Mesothelial cell of epicardium (in vitro differentiated cells): Measurements from ENCODE around the gene EPS8L3. TPM values are rescaled to one million over a fixed set of nuclear protein-coding genes. Genes with fewer than 3 reads are reported as not detected.
"Not testable (repeated sequence)": the region's sequence is repeated elsewhere in the genome, so short reads cannot be mapped to it uniquely, and the experiment has no call there.

ENCODE experiments used
- DNase-seq, 2 experiments: peaks; one replicate each; pipeline ENCODE4 v3.0.0; 2021; ENCODE audit warnings: low spot score in 2 of 2; ENCODE audit not compliant: unreplicated experiment in 2 of 2
- H3K27ac Mint-ChIP-seq: 2 replicates; pipeline ENCODE4 v1.8.0; 2021; ENCODE audit warnings: mixed read lengths
- H3K27me3 Mint-ChIP-seq: 2 replicates; pipeline ENCODE4 v1.8.0; 2021; ENCODE audit warnings: low read depth, mixed read lengths
- H3K36me3 Mint-ChIP-seq: 2 replicates; pipeline ENCODE4 v1.8.0; 2021; ENCODE audit warnings: mixed read lengths
- H3K4me1 Mint-ChIP-seq: 2 replicates; pipeline ENCODE4 v1.8.0; 2021; ENCODE audit warnings: mixed read lengths
- H3K4me3 Mint-ChIP-seq: 2 replicates; pipeline ENCODE4 v1.8.0; 2021; ENCODE audit warnings: mild to moderate bottlenecking, moderate library complexity, mixed read lengths
- H3K9me3 Mint-ChIP-seq: 2 replicates; pipeline ENCODE4 v1.8.0; 2021; ENCODE audit warnings: mixed read lengths
- CTCF ChIP-seq: fragments of 200-600 bp; sonication (generic); IDR thresholded peaks from one replicate; pipeline ENCODE4 v1.5.0; 2021; ENCODE audit warnings: antibody characterized with exemption; ENCODE audit not compliant: unreplicated experiment
- total RNA-seq: library from RNA; stranded (reverse); gene quantifications from 3 replicates; pipeline ENCODE4 v1.2.1, GENCODE V29; 2021

Gene EPS8L3
- total RNA-seq, 1 donor from 2014 or later, result 0.13 TPM

- peaks cover 8% of the 10 kb centered on the region for H3K27me3 Mint-ChIP-seq
- TF ChIP-seq CTCF, result no peak
- no peak overlapping the region for H3K27ac Mint-ChIP-seq
- H3K4me3 Mint-ChIP-seq, result no peak overlapping the region
- H3K4me1 Mint-ChIP-seq, result no peaks in the 10 kb centered on the region
- H3K9me3 Mint-ChIP-seq, result peaks cover 7% of the 10 kb centered on the region
- no peaks in the 10 kb centered on the region for H3K36me3 Mint-ChIP-seq
- no peak for DNase-seq
Measured at GRCh38 chr1:109751531-109752260, 12.0 kb downstream of the EPS8L3 start.

- Mint-ChIP-seq H3K4me3 (no peak overlapping the region), H3K36me3 (no peaks in the 10 kb centered on the region), H3K9me3 (peaks cover 7% of the 10 kb centered on the region), H3K27me3 (peaks cover 11% of the 10 kb centered on the region), H3K27ac (no peak overlapping the region), H3K4me1 (no peaks in the 10 kb centered on the region)
- TF ChIP-seq CTCF, result no peak
- no peak for DNase-seq
Measured at GRCh38 chr1:109750920-109751319, 12.8 kb downstream of the EPS8L3 start.

GRCh38 chr1:109750241-109750882, 13.4 kb downstream of the EPS8L3 start:
- peaks cover 12% of the 10 kb centered on the region for H3K27me3 Mint-ChIP-seq

GRCh38 chr1:109749221-109749620, 14.5 kb downstream of the EPS8L3 start:
- peaks cover 15% of the 10 kb centered on the region for H3K27me3 Mint-ChIP-seq
- no peak overlapping the region for H3K4me3 Mint-ChIP-seq
- no peak for TF ChIP-seq CTCF
- no peak for DNase-seq
- no peak overlapping the region for H3K27ac Mint-ChIP-seq
- H3K9me3 Mint-ChIP-seq, result peaks cover 7% of the 10 kb centered on the region
- H3K4me1 Mint-ChIP-seq, result no peaks in the 10 kb centered on the region
- H3K36me3 Mint-ChIP-seq, result no peaks in the 10 kb centered on the region

More at GRCh38 chr1:109750241-109750882, 13.4 kb downstream of the EPS8L3 start:
- H3K27ac Mint-ChIP-seq, result no peak overlapping the region
- no peaks in the 10 kb centered on the region for H3K4me1 Mint-ChIP-seq
- no peak for DNase-seq
- H3K36me3 Mint-ChIP-seq, result no peaks in the 10 kb centered on the region
- peaks cover 7% of the 10 kb centered on the region for H3K9me3 Mint-ChIP-seq
- no peak for TF ChIP-seq CTCF
- H3K4me3 Mint-ChIP-seq, result no peak overlapping the region

- H3K27me3 Mint-ChIP-seq, result peaks cover 15% of the 10 kb centered on the region
- not testable (repeated sequence) for H3K4me3 Mint-ChIP-seq, H3K4me1 Mint-ChIP-seq, H3K9me3 Mint-ChIP-seq, H3K27ac Mint-ChIP-seq, H3K36me3 Mint-ChIP-seq, DNase-seq
Measured at GRCh38 chr1:109748311-109748710, 15.4 kb downstream of the EPS8L3 start.

- Mint-ChIP-seq H3K4me3 (peak within 1 kb of the TSS; percentile 87), H3K36me3 (peaks cover 19% of the 10 kb centered on the region), H3K27ac (peak within 1 kb of the TSS; percentile 79), H3K9me3 (no peaks in the 10 kb centered on the region), H3K4me1 (peaks cover 13% of the 10 kb centered on the region), H3K27me3 (peaks cover 4% of the 10 kb centered on the region)
- TF ChIP-seq CTCF, result no peak
- DNase-seq, result no peak
Measured at GRCh38 chr1:109740615-109741373, 22.9 kb downstream of the EPS8L3 start, which contains the start of gene GSTM3. Gene GSTM3 (minus strand): TSS chr1:109741038. CDS start chr1:109740287, 751 bp downstream.
